Transverse colon (tissue), 3 donors: ENCODE data around the gene VTI1A.

Source experiments
- CTCF ChIP-seq, 5 experiments: fragments of 200-600 bp in 3 of 5; fragments of 450-650 bp in 2 of 5; sonication (generic) in 3 of 5; IDR thresholded peaks; 1 replicate in 2 of 5; 2 replicates in 3 of 5; pipeline ENCODE4 v1.5.1; 2016 to 2017; ENCODE audit warnings: antibody characterized with exemption in 5 of 5, inconsistent platforms in 3 of 5, mild to moderate bottlenecking in 2 of 5, moderate library complexity in 1 of 5
- EP300 ChIP-seq: sonication (generic); formaldehyde crosslinking; IDR thresholded peaks from one replicate; pipeline ENCODE4 v1.6.1; 2017; ENCODE audit warnings: antibody characterized with exemption, low read depth

- TF ChIP-seq EP300 (no peak), CTCF (IDR thresholded peaks at IDR 0.05) (no peak)
These were observed 344.4 kb downstream of the VTI1A start for GRCh38 chr10:112791447-112791846.
